Transverse colon (tissue), 4 donors: ENCODE data around the gene CRYBG3. TPM values are rescaled to one million over a fixed set of nuclear protein-coding genes. Genes with fewer than 3 reads are reported as not detected.

Experiments used
- DNase-seq: peaks from one replicate; pipeline ENCODE4 v3.0.0-alpha.2; 2019
- H3K27ac ChIP-seq, 4 donors: fragments of 200-600 bp; sonication (generic); 2 replicates each; pipeline ENCODE4 v1.5.1; 2016 to 2018; ENCODE audit warnings: inconsistent platforms in 4 of 4
- H3K27me3 ChIP-seq: fragments of 200-600 bp; sonication (generic); 2 replicates; pipeline ENCODE4 v1.5.1; 2017; ENCODE audit warnings: inconsistent platforms
- H3K36me3 ChIP-seq, 4 donors: fragments of 200-600 bp; sonication (generic); 2 replicates each; pipeline ENCODE4 v1.5.1; 2017 to 2019; ENCODE audit warnings: inconsistent platforms in 4 of 4
- H3K4me1 ChIP-seq, 4 donors: fragments of 200-600 bp; sonication (generic); 2 replicates each; pipeline ENCODE4 v1.5.1; 2017 to 2020; ENCODE audit warnings: inconsistent platforms in 4 of 4
- H3K4me3 ChIP-seq, 4 donors: fragments of 200-600 bp; sonication (generic); 1 replicate in 1 of 4; 2 replicates in 3 of 4; pipeline versions ENCODE4 v1.5.1 to v1.6.1; 2017 to 2019; ENCODE audit warnings: inconsistent platforms in 4 of 4
- H3K9me3 ChIP-seq, 2 donors: fragments of 200-600 bp; sonication (generic); 2 replicates each; pipeline ENCODE4 v1.5.1; 2017 to 2019; ENCODE audit warnings: inconsistent platforms in 2 of 2
- EP300 ChIP-seq: sonication (generic); formaldehyde crosslinking; IDR thresholded peaks from one replicate; pipeline ENCODE4 v1.6.1; 2017; ENCODE audit warnings: antibody characterized with exemption, low read depth
- POLR2A ChIP-seq: fragments of 450-650 bp; IDR thresholded peaks from one replicate; pipeline ENCODE4 v1.6.1; 2016; ENCODE audit warnings: antibody characterized with exemption, mild to moderate bottlenecking, moderate library complexity
- POLR2AphosphoS5 ChIP-seq, 3 donors: sonication (generic); formaldehyde crosslinking; IDR thresholded peaks; one replicate each; pipeline ENCODE4 v1.6.1; 2016; ENCODE audit warnings: antibody characterized with exemption in 3 of 3
- WGBS, 2 donors: methylation state at CpG; one replicate each; pipeline ENCODE4 v1.1.5; 2018; ENCODE audit warnings: low coverage in 1 of 2; 5-methylcytosine and 5-hydroxymethylcytosine counted together
- in situ Hi-C, 4 donors: fragments of 200-750 bp; cut with MboI; loops; one replicate each; pipeline versions ENCODE4 v1.15.0 to v1.15.1; 2017; ENCODE audit warnings: low sequenced_read_pairs in 3 of 4, low pct_ligation_motif_present in 1 of 4, low pct_unique_long_range_greater_than_20kb in 1 of 4
- intact Hi-C: fragments of 100-400 bp; cut with DNase I; formaldehyde crosslinking; loops from one replicate; pipeline ENCODE4 v1.15.1; 2023; ENCODE audit warnings: low total_unique reads
- total RNA-seq, 4 donors: library from RNA; depleted of rRNA; stranded (reverse); fragments of >200 nt; gene quantifications; one replicate each; pipeline ENCODE4 v1.1.0, GENCODE V29; 2016
- TF ChIP-seq, protein P1 (sequence below), 5 experiments: fragments of 200-600 bp in 3 of 5; fragments of 450-650 bp in 2 of 5; sonication (generic) in 3 of 5; IDR thresholded peaks; 1 replicate in 2 of 5; 2 replicates in 3 of 5; pipeline ENCODE4 v1.5.1; 2016 to 2017; ENCODE audit warnings: antibody characterized with exemption in 5 of 5, inconsistent platforms in 3 of 5, mild to moderate bottlenecking in 2 of 5, moderate library complexity in 1 of 5

CRYBG3 gene
- total RNA-seq, 4 donors from 2014 or later: 21.3 to 32.7 (median 27.9) TPM

DNA sequence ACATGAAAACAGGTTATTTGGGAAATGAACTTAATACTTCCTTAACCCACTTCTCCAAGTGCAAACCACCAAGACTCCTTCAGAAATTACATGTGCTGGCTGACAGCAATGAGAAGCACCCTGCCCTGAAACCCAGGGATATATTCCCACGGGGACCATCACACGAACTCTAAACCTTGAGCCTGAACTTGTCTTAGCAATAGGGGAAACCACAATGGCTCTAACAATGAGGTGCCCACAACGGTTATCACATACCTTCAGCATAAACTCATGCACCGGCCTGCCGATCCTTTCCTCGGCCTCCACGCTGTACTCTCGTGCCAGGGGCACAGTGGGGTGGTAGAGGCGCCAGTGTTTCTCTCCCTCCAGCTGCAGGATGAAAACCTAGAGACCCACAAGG, 137.0 kb downstream of the CRYBG3 start:
- WGBS, 2 donors: 90 to 100% methylated on average over 1 to 9 of the region's 9 CpGs

DNA sequence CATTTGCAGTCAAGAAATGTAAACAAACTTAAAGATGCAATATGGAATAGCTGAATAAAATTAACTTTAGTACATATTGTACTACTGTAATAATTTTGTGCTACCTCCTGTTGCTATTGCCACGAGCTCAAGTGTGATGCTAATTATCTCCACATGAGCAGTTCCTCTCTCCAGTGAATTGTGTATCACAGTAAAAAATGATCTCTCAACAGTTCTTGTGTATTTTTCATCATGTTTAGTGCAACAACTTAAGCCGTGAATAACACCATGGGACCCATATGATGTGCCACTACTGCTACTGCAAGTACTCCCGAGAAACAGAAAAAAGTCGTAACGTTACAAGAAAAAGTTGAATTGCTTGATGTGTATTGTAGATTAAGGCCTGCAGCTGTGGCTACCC, 138.1 kb downstream of the CRYBG3 start:
- TF ChIP-seq EP300: no peak
- no peak for TF ChIP-seq POLR2A
- no peak for TF ChIP-seq POLR2AphosphoS5 (IDR thresholded peaks at IDR 0.05)
- TF ChIP-seq, protein P1, sequence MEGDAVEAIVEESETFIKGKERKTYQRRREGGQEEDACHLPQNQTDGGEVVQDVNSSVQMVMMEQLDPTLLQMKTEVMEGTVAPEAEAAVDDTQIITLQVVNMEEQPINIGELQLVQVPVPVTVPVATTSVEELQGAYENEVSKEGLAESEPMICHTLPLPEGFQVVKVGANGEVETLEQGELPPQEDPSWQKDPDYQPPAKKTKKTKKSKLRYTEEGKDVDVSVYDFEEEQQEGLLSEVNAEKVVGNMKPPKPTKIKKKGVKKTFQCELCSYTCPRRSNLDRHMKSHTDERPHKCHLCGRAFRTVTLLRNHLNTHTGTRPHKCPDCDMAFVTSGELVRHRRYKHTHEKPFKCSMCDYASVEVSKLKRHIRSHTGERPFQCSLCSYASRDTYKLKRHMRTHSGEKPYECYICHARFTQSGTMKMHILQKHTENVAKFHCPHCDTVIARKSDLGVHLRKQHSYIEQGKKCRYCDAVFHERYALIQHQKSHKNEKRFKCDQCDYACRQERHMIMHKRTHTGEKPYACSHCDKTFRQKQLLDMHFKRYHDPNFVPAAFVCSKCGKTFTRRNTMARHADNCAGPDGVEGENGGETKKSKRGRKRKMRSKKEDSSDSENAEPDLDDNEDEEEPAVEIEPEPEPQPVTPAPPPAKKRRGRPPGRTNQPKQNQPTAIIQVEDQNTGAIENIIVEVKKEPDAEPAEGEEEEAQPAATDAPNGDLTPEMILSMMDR (IDR thresholded peaks at IDR 0.05): no peak
- 88 to 95% methylated on average over 5 of the region's 5 CpGs for WGBS, 2 donors
- H3K4me1 ChIP-seq: peaks cover 6 to 20% (median 10%) of the 10 kb centered on the region in 4 donors
- intact Hi-C loops: no loop called here
- H3K9me3 ChIP-seq: no peaks in the 10 kb centered on the region
- H3K36me3 ChIP-seq: peaks cover 0 to 6% (median 0%) of the 10 kb centered on the region in 4 donors
- in situ Hi-C loops: no loop called here
- H3K27ac ChIP-seq: no peak overlapping the region
- H3K27me3 ChIP-seq: no peaks in the 10 kb centered on the region
- H3K4me3 ChIP-seq: no peak overlapping the region
- DNase-seq: no peak

More for the DNA sequence above, 137.0 kb downstream of the CRYBG3 start:
- no peak for DNase-seq
- Histone ChIP-seq H3K27me3 (no peaks in the 10 kb centered on the region), H3K36me3 (peaks cover 0 to 11% (median 0%) of the 10 kb centered on the region in 4 donors), H3K4me3 (no peak overlapping the region), H3K9me3 (no peaks in the 10 kb centered on the region), H3K4me1 (peaks cover 6 to 20% (median 10%) of the 10 kb centered on the region in 4 donors), H3K27ac (peak overlapping the region in 3 of 4 donors; percentile 27 to 44 (median 30))
- in situ Hi-C loops: no loop called here
- TF ChIP-seq POLR2AphosphoS5 (IDR thresholded peaks at IDR 0.05): no peak
- TF ChIP-seq EP300: no peak
- no peak for TF ChIP-seq POLR2A
- TF ChIP-seq, protein P1 (IDR thresholded peaks at IDR 0.05): no peak
- intact Hi-C loops: no loop called here

DNA sequence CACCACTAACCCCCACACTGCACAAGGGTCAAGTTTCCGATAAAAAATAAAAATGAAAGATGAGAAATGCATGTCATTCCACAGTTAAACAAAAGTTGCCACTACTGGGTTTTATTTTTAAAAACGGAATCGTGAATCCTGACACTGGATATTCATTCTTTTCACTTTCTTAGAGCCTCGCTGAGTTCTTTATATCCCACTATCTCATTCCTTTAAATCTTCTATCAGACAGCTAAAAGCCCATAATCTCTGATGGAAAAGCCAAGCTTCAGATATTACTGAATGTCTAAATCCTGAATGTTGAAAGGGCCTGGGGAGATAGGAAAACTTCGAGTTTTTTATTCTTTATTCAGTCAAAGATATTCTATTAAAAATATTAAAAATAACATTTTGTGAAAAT, 138.7 kb downstream of the CRYBG3 start:
- intact Hi-C loops: no loop called here
- Histone ChIP-seq H3K9me3 (no peaks in the 10 kb centered on the region), H3K4me3 (no peak overlapping the region), H3K27me3 (no peaks in the 10 kb centered on the region), H3K36me3 (peaks cover 0 to 6% (median 0%) of the 10 kb centered on the region in 4 donors), H3K4me1 (peaks cover 6 to 20% (median 10%) of the 10 kb centered on the region in 4 donors), H3K27ac (no peak overlapping the region)
- in situ Hi-C loops: no loop called here
- no peak for TF ChIP-seq POLR2AphosphoS5 (IDR thresholded peaks at IDR 0.05)
- no peak for TF ChIP-seq POLR2A
- TF ChIP-seq, protein P1 (IDR thresholded peaks at IDR 0.05): no peak
- no peak for TF ChIP-seq EP300
- WGBS, 2 donors: 84 to 91% methylated on average over 5 of the region's 5 CpGs
- no peak for DNase-seq

DNA sequence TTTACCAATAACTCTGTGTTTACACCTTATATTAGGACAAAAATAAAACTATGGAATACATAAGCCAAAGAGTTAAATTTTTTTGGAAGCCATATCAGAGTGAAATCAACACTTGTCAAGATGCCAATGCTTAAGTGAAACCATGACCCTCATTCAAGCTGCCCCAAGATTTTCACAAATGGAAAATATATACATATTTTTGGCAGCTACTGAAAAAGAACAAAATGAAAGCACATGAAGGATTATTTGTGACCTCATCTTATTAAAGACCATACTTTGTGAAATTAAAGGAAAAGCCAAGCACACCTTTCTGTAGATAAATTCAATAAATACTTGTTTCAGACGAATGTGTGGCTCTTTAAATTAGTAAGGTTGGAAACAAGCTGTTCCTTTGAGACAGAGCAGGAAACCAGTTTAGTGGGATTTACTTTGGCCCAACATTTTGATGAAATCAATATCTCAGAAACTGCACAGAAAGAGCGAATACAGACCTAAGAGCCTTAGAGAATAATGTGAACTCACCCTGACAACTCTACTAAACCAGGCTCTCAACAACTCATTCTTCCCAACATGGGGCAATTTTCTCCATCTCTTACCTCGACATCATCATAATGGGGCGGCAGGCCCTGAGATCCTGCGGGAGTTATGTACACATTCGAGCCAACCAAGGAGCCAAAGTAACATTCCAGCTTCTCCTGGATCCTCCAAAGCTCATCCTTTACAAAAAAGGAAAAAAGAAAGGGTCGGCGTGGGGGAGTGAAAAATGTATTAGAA, 139.4 kb downstream of the CRYBG3 start:
- Histone ChIP-seq H3K27ac (no peak overlapping the region), H3K9me3 (no peaks in the 10 kb centered on the region), H3K4me3 (no peak overlapping the region), H3K4me1 (peaks cover 6 to 23% (median 10%) of the 10 kb centered on the region in 4 donors), H3K27me3 (no peaks in the 10 kb centered on the region), H3K36me3 (peaks cover 0 to 6% (median 0%) of the 10 kb centered on the region in 4 donors)
- WGBS, 2 donors: 89 to 90% methylated on average over 8 of the region's 8 CpGs
- TF ChIP-seq, protein P1 (IDR thresholded peaks at IDR 0.05): no peak
- TF ChIP-seq POLR2AphosphoS5 (IDR thresholded peaks at IDR 0.05) (no peak), POLR2A (no peak), EP300 (no peak)
- intact Hi-C loops: no loop called here
- DNase-seq: no peak
- in situ Hi-C loops: no loop called here
